Peyer's patch (tissue), 4 donors: ENCODE results near the gene PEX11G.

Experiments
- POLR2A ChIP-seq, 2 donors: fragments of 450-650 bp; IDR thresholded peaks; one replicate each; pipeline ENCODE4 v1.5.1; 2017; ENCODE audit warnings: antibody characterized with exemption in 2 of 2, mild to moderate bottlenecking in 2 of 2, moderate library complexity in 2 of 2
- TF ChIP-seq, protein P1 (sequence below), 6 experiments: fragments of 450-650 bp in 4 of 6; fragments of 200-600 bp in 2 of 6; sonication (generic) in 1 of 6; IDR thresholded peaks; one replicate each; pipeline ENCODE4 v1.5.1; 2017 to 2019; ENCODE audit warnings: antibody characterized with exemption in 6 of 6, mild to moderate bottlenecking in 3 of 6, moderate library complexity in 1 of 6

DNA sequence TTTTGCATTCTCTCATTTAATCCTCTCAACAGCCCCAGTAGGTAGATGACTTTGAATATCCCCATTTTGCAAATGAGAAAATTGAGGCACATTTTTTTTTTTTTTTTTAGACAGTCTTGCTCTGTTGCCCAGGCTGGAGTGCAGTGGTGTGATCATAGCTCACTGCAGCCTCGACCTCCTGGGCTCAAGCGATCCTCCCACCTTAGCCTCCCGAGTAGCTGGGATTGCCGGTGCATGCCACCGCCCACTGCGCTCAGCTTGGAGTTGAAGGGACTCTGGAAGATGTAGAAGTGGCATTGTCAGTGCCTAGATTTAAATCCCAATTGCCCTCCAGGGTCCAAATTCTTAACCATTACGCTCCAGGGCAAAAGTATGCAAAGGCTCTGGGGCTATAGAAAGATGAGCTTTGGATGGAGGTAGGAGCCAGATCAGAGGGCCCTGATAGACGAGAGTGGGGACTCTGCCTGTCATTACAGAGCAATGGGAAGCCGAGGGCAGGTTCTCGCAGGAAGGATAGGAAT, 32.8 kb upstream of the PEX11G start:
- no peak for TF ChIP-seq POLR2A (IDR thresholded peaks at IDR 0.05)
- TF ChIP-seq, protein P1, sequence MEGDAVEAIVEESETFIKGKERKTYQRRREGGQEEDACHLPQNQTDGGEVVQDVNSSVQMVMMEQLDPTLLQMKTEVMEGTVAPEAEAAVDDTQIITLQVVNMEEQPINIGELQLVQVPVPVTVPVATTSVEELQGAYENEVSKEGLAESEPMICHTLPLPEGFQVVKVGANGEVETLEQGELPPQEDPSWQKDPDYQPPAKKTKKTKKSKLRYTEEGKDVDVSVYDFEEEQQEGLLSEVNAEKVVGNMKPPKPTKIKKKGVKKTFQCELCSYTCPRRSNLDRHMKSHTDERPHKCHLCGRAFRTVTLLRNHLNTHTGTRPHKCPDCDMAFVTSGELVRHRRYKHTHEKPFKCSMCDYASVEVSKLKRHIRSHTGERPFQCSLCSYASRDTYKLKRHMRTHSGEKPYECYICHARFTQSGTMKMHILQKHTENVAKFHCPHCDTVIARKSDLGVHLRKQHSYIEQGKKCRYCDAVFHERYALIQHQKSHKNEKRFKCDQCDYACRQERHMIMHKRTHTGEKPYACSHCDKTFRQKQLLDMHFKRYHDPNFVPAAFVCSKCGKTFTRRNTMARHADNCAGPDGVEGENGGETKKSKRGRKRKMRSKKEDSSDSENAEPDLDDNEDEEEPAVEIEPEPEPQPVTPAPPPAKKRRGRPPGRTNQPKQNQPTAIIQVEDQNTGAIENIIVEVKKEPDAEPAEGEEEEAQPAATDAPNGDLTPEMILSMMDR (IDR thresholded peaks at IDR 0.05): no peak
